ENCODE data around the gene CACNA1S.

The CACNA1S gene

DNA sequence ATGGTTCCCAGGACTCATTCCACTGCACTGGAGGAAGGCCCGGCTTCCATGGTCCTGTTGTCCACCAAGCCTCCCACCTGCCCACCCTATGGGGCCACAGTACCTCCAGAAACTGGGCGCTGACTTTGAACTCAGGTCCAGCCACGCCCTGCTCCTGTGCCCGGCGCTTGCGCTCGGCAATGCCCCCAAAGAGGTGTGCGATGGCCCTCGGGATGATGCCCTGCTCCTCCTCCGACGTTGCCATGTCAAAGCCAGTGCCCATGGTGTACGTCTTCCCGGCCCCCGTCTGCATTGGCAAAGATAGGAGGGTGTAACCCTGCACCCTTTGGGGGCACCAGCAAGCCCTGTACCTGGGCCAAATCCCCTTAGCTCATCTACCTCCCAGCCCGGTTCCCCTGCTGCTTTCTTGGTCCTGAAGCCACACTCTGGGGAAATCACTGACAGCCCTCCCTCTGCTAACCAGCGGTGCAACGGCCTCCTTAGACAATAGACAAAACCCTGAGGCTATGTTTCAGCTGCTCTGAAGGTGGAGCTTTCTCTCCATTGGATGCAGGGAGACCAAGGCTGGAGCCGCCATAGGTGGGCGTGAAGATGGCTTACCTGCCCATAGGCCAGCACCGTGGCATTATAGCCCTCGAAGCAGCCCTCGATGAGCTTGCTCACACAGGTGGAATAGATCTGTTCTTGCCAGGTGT is 103.4 kb downstream of the CACNA1S start:
- no peak for DNase-seq

GRCh38 chr1:201007481-201007880 is 104.7 kb downstream of the CACNA1S start:
- DNase-seq = no peak

DNA sequence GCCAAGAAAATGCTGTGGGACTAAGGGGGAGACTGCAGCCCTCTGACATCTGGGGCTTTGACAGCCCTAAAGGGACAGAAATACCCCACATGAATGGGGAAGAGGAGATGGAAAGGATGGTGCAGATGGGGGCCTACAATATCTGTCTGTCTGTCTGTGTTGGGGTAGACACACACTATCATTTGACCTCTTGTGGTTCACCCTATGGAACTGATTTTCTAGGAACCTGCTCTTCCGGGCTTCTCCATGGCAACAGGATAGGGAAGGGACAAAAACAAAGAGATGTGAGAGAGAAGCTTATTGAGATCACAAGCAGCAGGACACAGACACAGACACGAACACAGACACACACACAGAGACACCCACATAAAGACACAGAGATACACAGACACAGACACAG is 105.8 kb downstream of the CACNA1S start:
- DNase-seq = no peak

- no peak for DNase-seq
These were observed 107.5 kb downstream of the CACNA1S start for GRCh38 chr1:201004732-201005131.

GRCh38 chr1:201004154-201004553 is 108.1 kb downstream of the CACNA1S start:
- no peak for DNase-seq

DNA sequence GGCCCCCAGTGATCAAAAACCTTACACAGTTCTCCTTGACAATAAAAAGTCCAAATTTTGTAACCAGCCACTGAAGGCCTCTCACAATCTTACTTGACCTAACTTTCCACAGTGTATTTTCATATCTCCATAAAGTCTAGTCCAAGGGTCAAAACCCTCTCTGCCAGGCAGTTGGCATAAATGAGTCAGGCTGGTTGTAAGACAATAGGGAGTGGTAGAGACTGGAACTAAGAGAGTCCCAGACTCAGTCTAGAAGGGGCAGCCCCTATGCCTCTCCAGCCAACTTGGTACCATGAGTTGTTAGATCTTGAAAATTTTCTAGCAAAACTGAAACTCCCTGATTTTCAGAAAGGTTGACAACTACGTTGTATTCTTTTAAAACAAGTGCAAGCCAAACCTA is 109.7 kb downstream of the CACNA1S start:
- DNase-seq = no peak

DNA sequence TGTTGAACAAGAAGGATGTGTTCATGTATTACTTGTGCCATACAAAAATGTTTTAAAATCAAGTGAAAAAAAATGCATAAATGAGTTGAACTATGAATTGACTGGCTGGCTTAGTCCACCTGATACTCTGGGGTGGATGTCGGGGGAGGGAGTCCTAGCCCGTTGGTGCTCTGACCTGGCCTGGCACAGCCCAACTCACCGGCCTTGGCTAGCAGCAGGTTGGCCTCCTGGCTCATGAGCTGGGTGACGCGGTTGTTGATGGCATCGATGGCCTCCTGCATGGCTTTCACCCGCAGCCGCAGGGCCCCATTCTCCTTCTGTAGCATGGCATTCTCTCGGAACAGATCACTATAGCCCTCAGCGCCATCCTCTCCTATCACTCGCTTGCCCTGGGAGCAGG is 110.3 kb downstream of the CACNA1S start:
- DNase-seq = no peak

DNA sequence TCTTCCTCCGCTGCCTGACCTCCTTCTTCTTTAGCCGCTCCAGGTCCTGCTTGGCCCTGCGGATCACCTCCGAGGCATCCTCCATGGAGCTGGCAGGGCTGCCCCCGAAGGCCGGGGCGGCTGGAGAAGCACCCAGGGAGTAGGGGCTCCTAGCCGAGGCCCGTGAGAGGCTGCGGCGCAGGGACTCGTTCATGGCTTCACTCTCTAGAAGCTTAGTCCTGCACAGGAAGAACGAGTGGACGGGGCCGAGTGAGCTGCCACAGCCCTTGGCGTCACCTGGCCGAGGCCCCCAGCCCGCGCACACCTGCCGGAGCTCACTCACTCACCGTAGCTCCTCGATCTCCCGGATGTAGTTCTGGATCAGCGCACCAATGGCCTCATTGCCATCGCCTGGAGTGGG is 111.8 kb downstream of the CACNA1S start:
- no peak for DNase-seq

DNA sequence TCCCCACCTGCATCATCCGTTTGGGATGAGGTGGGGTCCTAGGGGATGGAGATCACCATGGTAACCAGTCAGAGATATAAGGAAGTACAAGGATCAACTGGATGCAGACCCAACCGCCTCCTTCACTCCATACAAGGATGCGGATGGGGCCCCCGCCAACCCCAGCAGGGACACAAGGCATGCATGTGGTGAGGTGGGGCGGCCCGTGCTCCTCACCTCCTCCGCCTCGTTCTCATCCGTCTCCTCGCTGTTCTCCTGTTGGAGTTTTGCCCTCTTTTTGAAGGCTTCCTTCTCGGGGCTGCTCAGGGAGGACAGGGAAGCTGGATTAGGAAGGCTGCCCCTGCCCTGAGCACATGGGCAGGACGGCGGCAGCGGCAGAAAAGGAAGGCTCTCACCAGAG is 112.6 kb downstream of the CACNA1S start:
- DNase-seq = no peak

DNA sequence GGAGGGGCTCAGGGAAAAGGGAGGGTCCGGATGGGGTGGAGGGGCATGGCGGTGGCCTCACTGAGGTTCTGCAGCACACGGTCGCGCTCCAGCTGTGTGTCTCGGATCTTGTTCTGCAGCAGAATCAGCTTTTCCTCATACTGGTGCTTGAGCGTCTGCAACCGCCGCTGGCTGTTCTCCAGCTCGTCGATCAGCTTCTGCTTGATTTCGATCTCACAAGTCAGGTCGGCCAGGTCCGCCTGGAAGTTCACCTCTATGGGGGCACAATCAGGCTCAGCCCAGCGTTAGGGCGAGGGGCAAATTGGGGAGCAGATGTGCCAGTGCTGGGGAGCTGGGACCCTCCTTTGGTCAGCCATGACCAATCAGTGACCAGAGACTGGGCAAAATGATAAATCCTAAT is 113.9 kb downstream of the CACNA1S start:
- DNase-seq = no peak

DNA sequence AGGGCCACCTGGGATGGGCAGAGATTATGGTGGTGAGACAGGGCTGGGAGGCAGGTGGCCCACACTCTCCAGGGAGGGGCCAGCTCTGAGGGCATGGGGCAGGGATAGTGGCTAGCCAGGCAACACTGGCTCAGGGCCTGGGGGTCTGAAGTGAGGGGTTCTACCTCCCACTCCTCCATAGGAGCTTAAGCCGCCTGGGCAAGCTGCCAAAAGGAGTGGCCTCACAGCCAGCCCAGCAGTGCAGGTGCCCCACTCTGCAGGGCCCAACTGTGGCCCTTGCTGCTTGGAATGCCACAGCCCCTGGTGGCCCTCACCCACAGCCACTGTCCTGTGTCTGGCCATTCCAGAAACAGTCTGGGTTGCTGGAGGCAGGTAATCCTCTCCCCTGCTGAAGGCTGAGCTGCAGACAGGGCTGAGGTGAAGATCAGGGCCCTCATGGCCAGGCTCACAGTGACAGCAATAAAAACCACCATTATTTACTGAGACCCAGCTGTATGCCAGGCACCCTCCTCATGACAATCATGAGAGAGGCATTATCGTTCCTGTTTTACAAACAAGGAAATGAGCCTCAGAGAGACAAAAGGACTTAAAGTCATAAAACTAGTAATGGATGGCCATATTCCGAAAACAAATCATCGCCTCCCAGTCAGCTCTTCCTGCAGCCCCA is 119.7 kb downstream of the CACNA1S start:
- no peak for DNase-seq

- no peak for DNase-seq
These were observed 121.1 kb downstream of the CACNA1S start for GRCh38 chr1:200991097-200991614.

DNA sequence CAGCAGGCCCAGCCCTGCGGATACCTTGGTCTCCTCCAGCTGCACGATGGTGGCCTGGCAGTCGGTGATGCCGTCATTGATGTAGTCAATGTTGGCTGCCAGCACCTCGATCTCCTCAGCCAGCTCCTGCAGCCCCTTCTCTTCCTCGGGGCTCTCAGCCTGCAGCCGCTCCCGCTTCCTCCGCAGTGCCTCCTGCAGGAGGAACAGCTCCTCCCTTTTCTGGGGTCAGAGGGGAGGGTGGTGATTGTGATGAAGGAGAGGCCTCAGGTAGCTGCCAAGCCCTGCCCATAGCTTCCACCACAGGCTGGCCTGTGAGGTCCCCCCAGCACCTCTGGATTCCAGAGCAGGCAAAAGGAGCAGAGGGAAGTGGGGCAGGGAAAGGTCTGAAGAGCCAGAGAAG is 122.1 kb downstream of the CACNA1S start:
- DNase-seq = no peak

Measured in NCI-H187 treated with DMSO at 0.1 percent for 48 hours (cell line).